SJCRH30 (cell line): ENCODE data around the gene ARRB1. TPM values are rescaled to one million over a fixed set of nuclear protein-coding genes. Genes with fewer than 3 reads are reported as not detected.
"Not testable (repeated sequence)": the region's sequence is repeated elsewhere in the genome, so short reads cannot be mapped to it uniquely, and the experiment has no call there.

Experiments used
- DNase-seq, 2 experiments: peaks; one replicate each; pipeline ENCODE4 v3.0.0-alpha.2; 2015 to 2020
- H3K27ac ChIP-seq: fragments of 250-450 bp; sonication (Bioruptor Pico); 2 replicates; pipeline ENCODE4 v1.5.1; 2020; ENCODE audit warnings: mild to moderate bottlenecking, moderate library complexity
- H3K27me3 ChIP-seq: fragments of 250-450 bp; sonication (Bioruptor Pico); 2 replicates; pipeline ENCODE4 v1.5.1; 2020; ENCODE audit warnings: mild to moderate bottlenecking, moderate library complexity
- H3K36me3 ChIP-seq: fragments of 250-450 bp; sonication (Bioruptor Pico); 2 replicates; pipeline ENCODE4 v1.5.1; 2020; ENCODE audit warnings: mild to moderate bottlenecking, moderate library complexity
- H3K4me1 ChIP-seq: fragments of 250-450 bp; sonication (Bioruptor Pico); 2 replicates; pipeline ENCODE4 v1.5.1; 2020; ENCODE audit warnings: mild to moderate bottlenecking, moderate library complexity
- H3K4me3 ChIP-seq: fragments of 250-450 bp; sonication (Bioruptor Pico); 2 replicates; pipeline ENCODE4 v1.5.1; 2020; ENCODE audit warnings: mild to moderate bottlenecking, moderate library complexity
- H3K9me3 ChIP-seq: fragments of 250-450 bp; sonication (Bioruptor Pico); replicated peaks from 2 replicates; pipeline ENCODE4 v1.5.1; 2020; ENCODE audit warnings: mild to moderate bottlenecking, moderate library complexity
- total RNA-seq: library from RNA; depleted of rRNA; stranded (reverse); fragments of >200 nt; shearing (Covaris generic); gene quantifications from 2 replicates; pipeline ENCODE4 v1.2.3, GENCODE V29; 2014

The ARRB1 gene
- total RNA-seq, 1 experiment from 2014 or later: 121 TPM

- DNase-seq: peak; percentile 73 to 87
- H3K9me3 ChIP-seq: no peaks in the 10 kb centered on the region
- H3K4me1 ChIP-seq: peaks cover 97% of the 10 kb centered on the region
- peak overlapping the region; percentile 22 for H3K27ac ChIP-seq
- no peak overlapping the region for H3K4me3 ChIP-seq
- no peaks in the 10 kb centered on the region for H3K27me3 ChIP-seq
- H3K36me3 ChIP-seq: peaks cover 15% of the 10 kb centered on the region
Observed at GRCh38 chr11:75342966-75343870, 8.2 kb downstream of the ARRB1 start.

- peak overlapping the region; percentile 22 for H3K27ac ChIP-seq
- no peak for DNase-seq
- H3K27me3 ChIP-seq: no peaks in the 10 kb centered on the region
- peaks cover 15% of the 10 kb centered on the region for H3K36me3 ChIP-seq
- H3K4me1 ChIP-seq: peaks cover 89% of the 10 kb centered on the region
- no peaks in the 10 kb centered on the region for H3K9me3 ChIP-seq
- no peak overlapping the region for H3K4me3 ChIP-seq
Observed at GRCh38 chr11:75342231-75342918, 9.1 kb downstream of the ARRB1 start.

- H3K27ac ChIP-seq: no peak overlapping the region
- peaks cover 21% of the 10 kb centered on the region for H3K36me3 ChIP-seq
- no peak overlapping the region for H3K4me3 ChIP-seq
- peaks cover 85% of the 10 kb centered on the region for H3K4me1 ChIP-seq
- H3K9me3 ChIP-seq: no peaks in the 10 kb centered on the region
- no peak for DNase-seq
- no peaks in the 10 kb centered on the region for H3K27me3 ChIP-seq
Observed at GRCh38 chr11:75341612-75342011, 9.8 kb downstream of the ARRB1 start.

DNA sequence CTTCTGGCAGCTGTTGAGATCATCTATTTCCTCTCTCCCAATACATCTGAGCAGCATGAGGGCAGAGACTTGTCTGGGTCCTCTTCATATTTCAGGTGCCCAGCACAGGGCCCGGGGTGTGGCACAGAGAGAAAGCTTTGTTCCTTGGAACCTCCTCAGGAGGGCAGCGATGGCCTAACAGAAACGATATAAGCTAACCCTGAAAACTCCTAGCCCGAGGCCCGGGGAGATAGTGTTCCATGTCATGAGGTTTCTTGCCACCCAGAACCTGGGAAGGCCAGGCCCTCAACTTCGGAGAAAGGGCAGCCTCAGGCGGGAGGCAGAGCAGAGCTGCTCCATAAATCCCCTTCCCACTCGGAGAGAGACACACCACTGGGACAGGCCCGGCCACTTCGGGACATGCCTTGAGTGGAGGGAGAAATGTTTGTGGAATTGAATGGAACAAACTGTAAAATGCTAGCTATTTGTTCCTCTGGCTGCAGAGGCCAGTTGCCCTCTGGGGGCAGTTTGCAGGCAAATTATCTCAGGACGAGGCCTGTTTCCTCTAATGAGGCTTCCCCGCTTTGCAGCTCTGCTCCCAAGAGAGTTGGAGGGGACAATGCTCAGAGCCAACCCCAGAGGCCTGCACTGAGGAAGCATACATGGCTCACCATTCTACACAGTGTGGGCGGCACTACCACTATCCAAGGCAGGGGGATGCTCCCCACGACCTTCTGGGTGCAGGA lies 11.6 kb downstream of the ARRB1 start:
- no peak overlapping the region for H3K4me3 ChIP-seq
- DNase-seq: no peak
- H3K27ac ChIP-seq: peak overlapping the region; percentile 18; the same call in 1 of the 2 replicates
- H3K27me3 ChIP-seq: no peaks in the 10 kb centered on the region
- no peaks in the 10 kb centered on the region for H3K9me3 ChIP-seq
- peaks cover 73% of the 10 kb centered on the region for H3K4me1 ChIP-seq
- H3K36me3 ChIP-seq: peaks cover 28% of the 10 kb centered on the region

GRCh38 chr11:75338516-75339208 lies 12.8 kb downstream of the ARRB1 start:
- peaks cover 69% of the 10 kb centered on the region for H3K4me1 ChIP-seq
- H3K27ac ChIP-seq: no peak overlapping the region

DNA sequence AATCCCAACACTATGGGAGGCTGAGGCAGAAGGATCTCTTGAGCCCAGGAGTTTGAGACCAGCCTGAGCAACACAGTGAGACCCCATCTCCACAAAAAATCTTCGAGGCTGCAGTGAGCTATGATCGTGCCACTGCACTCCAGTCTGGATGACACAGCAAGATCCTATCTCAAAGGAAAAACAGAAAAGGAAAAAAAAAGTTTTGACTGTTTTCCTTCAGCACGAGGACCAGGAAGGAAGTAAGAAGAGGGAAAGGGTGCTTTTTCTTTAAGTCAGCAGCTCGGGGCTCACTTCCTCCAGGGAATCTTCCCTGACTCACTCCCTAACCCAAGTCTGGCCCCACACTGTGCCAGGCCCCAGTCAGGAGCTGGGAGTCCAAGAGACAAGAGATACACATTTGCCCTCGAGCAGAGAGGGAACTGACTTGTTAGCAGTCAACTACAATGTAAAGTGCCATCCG lies 14.2 kb downstream of the ARRB1 start:
- Histone ChIP-seq H3K4me1 (peaks cover 69% of the 10 kb centered on the region), H3K4me3 (no peak overlapping the region), H3K27ac (no peak overlapping the region), H3K9me3 (no peaks in the 10 kb centered on the region), H3K36me3 (peaks cover 43% of the 10 kb centered on the region), H3K27me3 (no peaks in the 10 kb centered on the region)
- no peak for DNase-seq

More at GRCh38 chr11:75338516-75339208, 12.8 kb downstream of the ARRB1 start:
- Histone ChIP-seq H3K36me3 (peaks cover 35% of the 10 kb centered on the region), H3K4me3 (no peak overlapping the region), H3K27me3 (no peaks in the 10 kb centered on the region), H3K9me3 (no peaks in the 10 kb centered on the region)
- no peak for DNase-seq

GRCh38 chr11:75334976-75335375 lies 16.5 kb downstream of the ARRB1 start:
- Histone ChIP-seq H3K4me1 (peaks cover 62% of the 10 kb centered on the region), H3K27me3 (no peaks in the 10 kb centered on the region), H3K9me3 (no peaks in the 10 kb centered on the region), H3K36me3 (peaks cover 52% of the 10 kb centered on the region), H3K4me3 (no peak overlapping the region), H3K27ac (no peak overlapping the region)
- no peak for DNase-seq

- Histone ChIP-seq H3K36me3 (peaks cover 48% of the 10 kb centered on the region), H3K4me1 (peaks cover 62% of the 10 kb centered on the region), H3K27me3 (no peaks in the 10 kb centered on the region), H3K27ac (no peak overlapping the region), H3K4me3 (no peak overlapping the region), H3K9me3 (no peaks in the 10 kb centered on the region)
- DNase-seq: no peak
Observed at GRCh38 chr11:75334402-75334891, 17.0 kb downstream of the ARRB1 start.

GRCh38 chr11:75333807-75334140 lies 17.7 kb downstream of the ARRB1 start:
- DNase-seq: peak in 1 of 2 experiments; percentile 52
- peaks cover 60% of the 10 kb centered on the region for H3K4me1 ChIP-seq
- peaks cover 48% of the 10 kb centered on the region for H3K36me3 ChIP-seq
- H3K27me3 ChIP-seq: no peaks in the 10 kb centered on the region
- H3K9me3 ChIP-seq: no peaks in the 10 kb centered on the region
- peak overlapping the region; percentile 35 for H3K27ac ChIP-seq
- H3K4me3 ChIP-seq: no peak overlapping the region

DNA sequence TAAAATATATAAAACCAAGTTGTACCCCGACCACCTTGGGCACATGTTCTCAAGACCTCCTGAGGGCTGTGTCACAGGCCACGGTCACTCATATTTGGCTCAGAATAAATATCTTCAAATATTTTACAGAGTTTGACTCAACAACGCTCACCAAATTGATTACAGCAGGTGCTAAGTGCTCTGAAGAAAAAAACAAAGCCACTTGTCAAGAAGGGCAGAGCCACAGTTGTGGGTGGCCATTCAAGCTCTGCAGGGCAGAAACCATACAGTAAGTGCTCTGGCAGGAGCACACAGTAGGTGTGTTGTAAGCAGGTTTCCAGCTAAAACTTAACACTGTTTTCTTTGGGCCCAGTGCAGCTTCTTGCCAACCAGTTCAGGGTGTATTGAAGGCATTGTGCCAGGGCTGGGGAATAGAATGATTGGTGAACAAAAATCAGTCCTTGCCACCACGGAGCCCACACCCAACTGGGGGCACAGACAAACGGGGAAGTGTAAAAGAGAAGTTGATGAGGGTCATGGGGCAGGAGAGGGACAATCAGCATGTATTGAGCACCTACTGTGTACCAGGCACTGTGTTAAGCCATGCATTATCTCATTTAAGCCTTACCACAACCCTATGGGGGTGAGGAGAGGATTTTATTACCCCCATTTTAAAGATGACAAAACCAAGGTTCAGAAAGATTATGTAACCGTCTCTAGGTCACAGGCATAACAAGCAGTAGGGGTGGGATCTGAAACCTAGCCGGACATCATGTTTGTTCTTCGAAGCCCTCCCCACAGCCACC lies 18.2 kb downstream of the ARRB1 start:
- H3K4me1 ChIP-seq: peaks cover 61% of the 10 kb centered on the region
- peak; percentile 61 to 81 for DNase-seq
- no peak overlapping the region for H3K4me3 ChIP-seq

DNA sequence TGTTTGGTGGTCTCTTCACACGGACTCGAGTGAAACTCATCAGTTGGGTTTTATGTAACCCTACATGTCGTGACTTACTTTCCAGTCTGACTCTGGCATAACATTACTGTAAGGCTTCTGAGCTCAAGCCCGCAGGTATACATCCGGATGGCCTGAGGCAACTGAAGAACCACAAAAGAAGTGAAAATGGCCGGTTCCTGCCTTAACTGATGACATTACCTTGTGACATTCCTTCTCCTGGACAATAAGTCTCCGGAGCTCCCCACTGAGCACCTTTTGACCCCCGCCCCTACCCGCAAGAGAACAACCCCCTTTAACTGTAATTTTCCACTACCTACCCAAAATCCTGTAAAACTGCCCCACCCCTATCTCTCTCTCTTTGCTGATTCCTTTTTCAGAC lies 19.7 kb downstream of the ARRB1 start:
- Histone ChIP-seq H3K36me3 (peaks cover 38% of the 10 kb centered on the region), H3K4me1 (peaks cover 60% of the 10 kb centered on the region)
- H3K27me3 ChIP-seq, H3K27ac ChIP-seq, DNase-seq, H3K4me3 ChIP-seq, H3K9me3 ChIP-seq: not testable (repeated sequence)

More for the DNA sequence above, 18.2 kb downstream of the ARRB1 start:
- no peaks in the 10 kb centered on the region for H3K9me3 ChIP-seq
- H3K27me3 ChIP-seq: no peaks in the 10 kb centered on the region
- peak overlapping the region; percentile 35 for H3K27ac ChIP-seq
- peaks cover 43% of the 10 kb centered on the region for H3K36me3 ChIP-seq

- H3K27me3 ChIP-seq, H3K27ac ChIP-seq, H3K9me3 ChIP-seq, H3K4me3 ChIP-seq, DNase-seq: not testable (repeated sequence)
- peaks cover 33% of the 10 kb centered on the region for H3K36me3 ChIP-seq
- H3K4me1 ChIP-seq: peaks cover 60% of the 10 kb centered on the region
Observed at GRCh38 chr11:75331304-75331703, 20.2 kb downstream of the ARRB1 start.

GRCh38 chr11:75330886-75331285 lies 20.6 kb downstream of the ARRB1 start:
- H3K36me3 ChIP-seq: peaks cover 33% of the 10 kb centered on the region
- peak overlapping the region; percentile 5; the same call in 1 of the 2 replicates for H3K27ac ChIP-seq
- DNase-seq, H3K4me3 ChIP-seq, H3K9me3 ChIP-seq, H3K27me3 ChIP-seq: not testable (repeated sequence)
- H3K4me1 ChIP-seq: peaks cover 62% of the 10 kb centered on the region
